T-helper 1 cell (primary cell): ENCODE results near the gene TNFSF12.

Experiments used
- DNase-seq, 5 donors: peaks; one replicate each; pipeline ENCODE4 v3.0.0-alpha.2; 2012 to 2020
- total RNA-seq, 4 donors: gene quantifications; one replicate each; lab custom pipeline; 2026; lab: John Stamatoyannopoulos, UW

TNFSF12 gene, protein sequence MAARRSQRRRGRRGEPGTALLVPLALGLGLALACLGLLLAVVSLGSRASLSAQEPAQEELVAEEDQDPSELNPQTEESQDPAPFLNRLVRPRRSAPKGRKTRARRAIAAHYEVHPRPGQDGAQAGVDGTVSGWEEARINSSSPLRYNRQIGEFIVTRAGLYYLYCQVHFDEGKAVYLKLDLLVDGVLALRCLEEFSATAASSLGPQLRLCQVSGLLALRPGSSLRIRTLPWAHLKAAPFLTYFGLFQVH
- 6.1 to 10.1 (median 6.9) reads per million in 4 donors for total RNA-seq

DNA sequence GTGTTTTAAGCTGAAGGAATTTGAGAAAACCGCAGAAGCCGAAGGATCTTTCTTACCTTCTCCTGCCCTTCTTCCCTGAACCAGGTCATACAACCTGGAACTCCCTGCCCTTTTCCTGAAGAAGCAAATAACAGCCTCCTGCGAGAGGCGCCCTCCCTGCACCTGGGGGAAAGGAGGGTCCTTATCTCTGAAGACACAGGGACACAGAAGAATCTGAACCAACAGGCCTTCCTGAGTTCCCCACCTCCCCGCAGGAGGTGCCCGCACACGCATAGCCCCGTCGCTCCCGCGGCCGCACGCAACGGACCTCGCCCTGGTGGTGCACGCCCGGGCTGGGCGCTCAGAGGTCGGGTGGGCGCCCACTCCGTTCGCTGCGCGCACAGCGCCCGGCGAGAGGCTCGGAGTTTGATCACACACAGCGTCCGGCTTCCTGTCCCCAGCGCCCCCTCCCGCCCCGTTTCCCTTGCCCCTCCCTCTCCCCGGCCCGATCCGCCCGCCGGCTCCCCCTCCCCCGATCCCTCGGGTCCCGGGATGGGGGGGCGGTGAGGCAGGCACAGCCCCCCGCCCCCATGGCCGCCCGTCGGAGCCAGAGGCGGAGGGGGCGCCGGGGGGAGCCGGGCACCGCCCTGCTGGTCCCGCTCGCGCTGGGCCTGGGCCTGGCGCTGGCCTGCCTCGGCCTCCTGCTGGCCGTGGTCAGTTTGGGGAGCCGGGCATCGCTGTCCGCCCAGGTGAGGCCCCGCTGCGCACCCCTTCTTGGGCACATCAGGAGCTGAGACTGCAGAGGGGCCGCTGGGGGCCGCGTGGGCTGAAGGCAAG is at the start of gene TNFSF12:
TNFSF12 (plus strand) TSS at position 474 of the 816 bp plus-strand sequence; CDS start at position 570, 96 bp downstream.
- DNase-seq: peak; percentile 34 to 61 (median 41)

DNA sequence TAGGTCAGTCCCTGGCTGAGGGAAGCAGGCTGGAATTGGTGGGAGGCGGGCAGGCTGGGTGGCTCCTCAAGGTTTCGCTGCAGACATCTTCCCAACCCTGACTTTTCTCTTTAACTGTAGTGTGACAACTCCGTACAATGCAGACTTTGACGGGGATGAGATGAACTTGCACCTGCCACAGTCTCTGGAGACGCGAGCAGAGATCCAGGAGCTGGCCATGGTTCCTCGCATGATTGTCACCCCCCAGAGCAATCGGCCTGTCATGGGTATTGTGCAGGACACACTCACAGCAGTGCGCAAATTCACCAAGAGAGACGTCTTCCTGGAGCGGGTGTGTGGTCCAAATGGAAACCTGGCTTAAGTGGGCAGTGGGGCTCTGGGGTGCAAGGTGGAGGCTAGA is 49.7 kb upstream of the TNFSF12 start:
- DNase-seq: no peak

DNA sequence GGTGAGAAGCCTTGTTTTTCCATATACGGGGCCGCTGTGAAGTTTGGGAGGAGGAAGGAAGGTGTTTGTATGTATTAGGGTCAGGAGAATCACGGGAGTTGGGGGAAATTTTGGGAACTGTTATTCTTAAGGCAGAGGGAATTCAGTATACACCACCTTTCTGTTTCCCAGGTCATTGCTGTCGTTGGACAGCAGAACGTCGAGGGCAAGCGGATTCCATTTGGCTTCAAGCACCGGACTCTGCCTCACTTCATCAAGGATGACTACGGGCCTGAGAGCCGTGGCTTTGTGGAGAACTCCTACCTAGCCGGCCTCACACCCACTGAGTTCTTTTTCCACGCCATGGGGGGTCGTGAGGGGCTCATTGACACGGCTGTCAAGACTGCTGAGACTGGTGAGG is 47.1 kb upstream of the TNFSF12 start:
- no peak for DNase-seq

DNA sequence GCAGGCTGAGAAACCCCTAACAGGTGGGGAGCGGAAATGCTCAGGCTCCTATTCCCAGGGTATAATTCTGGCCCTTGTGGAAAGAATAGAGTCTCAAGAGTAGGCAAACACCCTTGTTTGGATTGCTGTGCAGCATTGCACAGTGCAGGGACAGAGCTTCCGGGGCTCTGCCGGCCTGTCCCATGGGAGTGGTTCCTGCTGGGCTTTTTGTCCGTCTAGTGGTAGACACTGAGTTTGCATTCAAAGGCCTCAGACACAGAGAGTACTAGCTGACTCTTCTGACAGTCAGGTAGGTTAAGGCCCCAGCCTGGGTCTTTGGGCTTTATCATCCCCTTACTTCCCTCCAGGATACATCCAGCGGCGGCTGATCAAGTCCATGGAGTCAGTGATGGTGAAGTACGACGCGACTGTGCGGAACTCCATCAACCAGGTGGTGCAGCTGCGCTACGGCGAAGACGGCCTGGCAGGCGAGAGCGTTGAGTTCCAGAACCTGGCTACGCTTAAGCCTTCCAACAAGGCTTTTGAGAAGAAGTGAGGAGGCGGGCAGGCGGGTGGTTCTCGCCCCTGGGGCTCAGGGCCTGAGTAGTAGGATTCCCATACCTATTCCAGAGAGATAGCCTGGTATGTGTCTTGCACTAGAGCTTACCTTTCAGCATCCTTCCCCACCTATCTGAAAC is 46.5 kb upstream of the TNFSF12 start:
- DNase-seq: no peak

DNA sequence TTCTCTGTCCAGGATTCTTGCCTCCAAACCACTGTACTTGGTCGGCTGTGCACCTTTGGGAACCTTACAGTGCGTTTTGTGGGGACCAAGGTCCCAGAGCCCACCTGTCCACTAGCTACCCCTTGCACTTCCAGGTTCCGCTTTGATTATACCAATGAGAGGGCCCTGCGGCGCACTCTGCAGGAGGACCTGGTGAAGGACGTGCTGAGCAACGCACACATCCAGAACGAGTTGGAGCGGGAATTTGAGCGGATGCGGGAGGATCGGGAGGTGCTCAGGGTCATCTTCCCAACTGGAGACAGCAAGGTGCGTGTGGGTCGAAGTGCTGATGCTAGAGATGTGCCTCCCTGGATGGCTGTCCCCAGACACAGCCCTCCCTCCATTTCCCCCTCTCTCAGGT is 45.9 kb upstream of the TNFSF12 start:
- no peak for DNase-seq

DNA sequence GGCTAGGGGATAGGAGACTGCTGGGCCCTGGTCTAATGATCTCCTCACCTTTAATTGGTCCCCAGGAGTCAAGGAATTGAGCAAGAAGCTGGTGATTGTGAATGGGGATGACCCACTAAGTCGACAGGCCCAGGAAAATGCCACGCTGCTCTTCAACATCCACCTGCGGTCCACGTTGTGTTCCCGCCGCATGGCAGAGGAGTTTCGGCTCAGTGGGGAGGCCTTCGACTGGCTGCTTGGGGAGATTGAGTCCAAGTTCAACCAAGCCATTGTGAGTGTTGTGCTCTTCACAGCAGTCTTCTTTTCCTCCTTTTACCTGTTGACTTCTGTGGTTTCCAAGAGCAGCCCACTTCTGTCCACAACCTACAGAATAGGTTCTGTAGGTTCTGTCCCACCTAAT is 45.3 kb upstream of the TNFSF12 start:
- no peak for DNase-seq

DNA sequence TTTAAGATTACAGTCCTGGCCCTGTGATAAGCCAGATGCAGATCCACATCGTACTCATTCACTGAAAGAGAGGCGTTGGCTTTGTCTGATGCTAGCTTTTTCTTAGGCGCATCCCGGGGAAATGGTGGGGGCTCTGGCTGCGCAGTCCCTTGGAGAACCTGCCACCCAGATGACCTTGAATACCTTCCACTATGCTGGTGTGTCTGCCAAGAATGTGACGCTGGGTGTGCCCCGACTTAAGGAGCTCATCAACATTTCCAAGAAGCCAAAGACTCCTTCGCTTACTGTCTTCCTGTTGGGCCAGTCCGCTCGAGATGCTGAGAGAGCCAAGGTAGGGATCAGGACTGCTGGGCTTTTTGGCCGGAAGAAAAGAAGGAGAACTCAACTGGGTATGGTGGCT is 40.7 kb upstream of the TNFSF12 start:
- DNase-seq: no peak

DNA sequence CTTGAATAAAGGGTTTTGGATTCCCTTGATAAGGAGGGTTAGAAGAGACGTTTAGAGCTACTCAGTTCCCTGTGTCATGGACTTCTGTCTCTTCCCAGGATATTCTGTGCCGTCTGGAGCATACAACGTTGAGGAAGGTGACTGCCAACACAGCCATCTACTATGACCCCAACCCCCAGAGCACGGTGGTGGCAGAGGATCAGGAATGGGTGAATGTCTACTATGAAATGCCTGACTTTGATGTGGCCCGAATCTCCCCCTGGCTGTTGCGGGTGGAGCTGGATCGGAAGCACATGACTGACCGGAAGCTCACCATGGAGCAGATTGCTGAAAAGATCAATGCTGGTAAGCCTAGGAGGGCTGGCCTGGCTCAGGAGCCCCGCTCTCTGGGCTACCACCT is 40.0 kb upstream of the TNFSF12 start:
- DNase-seq: no peak

DNA sequence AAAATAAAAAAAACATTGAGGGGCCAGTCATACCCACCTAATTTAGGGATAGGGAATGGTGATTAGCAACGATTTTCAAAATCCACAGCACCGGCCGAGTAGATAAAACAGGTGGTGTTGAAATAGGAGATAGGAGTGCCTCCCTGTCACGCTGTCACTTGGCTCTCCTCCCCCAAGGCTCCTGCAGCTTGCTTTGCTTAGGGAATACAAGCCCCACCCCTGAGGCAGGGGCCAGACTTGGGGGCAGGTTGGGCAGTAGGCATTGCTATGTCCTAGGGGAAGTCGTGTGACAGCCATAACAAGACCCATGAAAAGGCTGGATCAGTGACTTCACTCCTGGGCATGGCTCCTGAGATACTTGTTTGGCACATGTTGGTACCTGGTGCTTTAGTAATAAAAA is 38.9 kb upstream of the TNFSF12 start:
- DNase-seq: no peak

DNA sequence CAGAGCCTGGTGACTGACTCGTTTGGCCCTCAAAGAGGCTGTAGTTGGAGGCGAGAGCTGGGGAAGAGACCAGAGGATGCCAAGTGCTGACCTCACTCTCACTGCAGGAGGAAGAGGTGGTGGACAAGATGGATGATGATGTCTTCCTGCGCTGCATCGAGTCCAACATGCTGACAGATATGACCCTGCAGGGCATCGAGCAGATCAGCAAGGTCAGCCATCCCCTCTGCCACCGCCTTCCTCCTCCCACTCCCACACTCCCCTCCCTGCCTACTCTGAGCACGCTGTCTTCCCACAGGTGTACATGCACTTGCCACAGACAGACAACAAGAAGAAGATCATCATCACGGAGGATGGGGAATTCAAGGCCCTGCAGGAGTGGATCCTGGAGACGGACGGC is 37.8 kb upstream of the TNFSF12 start:
- DNase-seq: no peak

DNA sequence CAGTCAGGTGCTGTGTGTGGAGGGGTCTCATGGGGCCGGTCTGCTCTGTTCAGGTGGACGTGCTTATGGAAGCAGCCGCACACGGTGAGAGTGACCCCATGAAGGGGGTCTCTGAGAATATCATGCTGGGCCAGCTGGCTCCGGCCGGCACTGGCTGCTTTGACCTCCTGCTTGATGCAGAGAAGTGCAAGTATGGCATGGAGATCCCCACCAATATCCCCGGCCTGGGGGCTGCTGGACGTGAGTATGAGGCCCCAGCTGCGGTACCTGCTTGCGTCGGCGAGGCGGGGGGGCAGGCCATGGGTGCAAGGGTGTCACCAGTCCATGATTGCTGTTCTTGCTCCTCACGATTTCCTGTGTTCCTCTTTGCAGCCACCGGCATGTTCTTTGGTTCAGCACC is 36.8 kb upstream of the TNFSF12 start:
- no peak for DNase-seq

DNA sequence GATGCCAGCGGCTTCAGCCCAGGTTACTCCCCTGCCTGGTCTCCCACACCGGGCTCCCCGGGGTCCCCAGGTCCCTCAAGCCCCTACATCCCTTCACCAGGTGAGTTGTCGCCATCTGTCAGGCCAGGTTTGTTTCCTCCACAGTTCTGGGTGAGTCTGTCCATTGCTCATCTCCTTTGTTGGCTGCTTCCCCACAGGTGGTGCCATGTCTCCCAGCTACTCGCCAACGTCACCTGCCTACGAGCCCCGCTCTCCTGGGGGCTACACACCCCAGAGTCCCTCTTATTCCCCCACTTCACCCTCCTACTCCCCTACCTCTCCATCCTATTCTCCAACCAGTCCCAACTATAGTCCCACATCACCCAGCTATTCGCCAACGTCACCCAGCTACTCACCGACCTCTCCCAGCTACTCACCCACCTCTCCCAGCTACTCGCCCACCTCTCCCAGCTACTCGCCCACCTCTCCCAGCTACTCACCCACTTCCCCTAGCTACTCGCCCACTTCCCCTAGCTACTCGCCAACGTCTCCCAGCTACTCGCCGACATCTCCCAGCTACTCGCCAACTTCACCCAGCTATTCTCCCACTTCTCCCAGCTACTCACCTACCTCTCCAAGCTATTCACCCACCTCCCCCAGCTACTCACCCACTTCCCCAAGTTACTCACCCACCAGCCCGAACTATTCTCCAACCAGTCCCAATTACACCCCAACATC is 35.9 kb upstream of the TNFSF12 start:
- no peak for DNase-seq

DNA sequence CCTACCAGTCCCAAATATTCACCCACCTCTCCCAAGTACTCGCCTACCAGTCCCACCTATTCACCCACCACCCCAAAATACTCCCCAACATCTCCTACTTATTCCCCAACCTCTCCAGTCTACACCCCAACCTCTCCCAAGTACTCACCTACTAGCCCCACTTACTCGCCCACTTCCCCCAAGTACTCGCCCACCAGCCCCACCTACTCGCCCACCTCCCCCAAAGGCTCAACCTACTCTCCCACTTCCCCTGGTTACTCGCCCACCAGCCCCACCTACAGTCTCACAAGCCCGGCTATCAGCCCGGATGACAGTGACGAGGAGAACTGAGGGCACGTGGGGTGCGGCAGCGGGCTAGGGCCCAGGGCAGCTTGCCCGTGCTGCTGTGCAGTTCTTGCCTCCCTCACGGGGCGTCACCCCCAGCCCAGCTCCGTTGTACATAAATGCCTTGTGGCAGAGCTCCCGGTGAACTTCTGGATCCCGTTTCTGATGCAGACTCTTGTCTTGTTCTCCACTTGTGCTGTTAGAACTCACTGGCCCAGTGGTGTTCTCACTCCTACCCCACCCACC is 34.9 kb upstream of the TNFSF12 start:
- DNase-seq: no peak

DNA sequence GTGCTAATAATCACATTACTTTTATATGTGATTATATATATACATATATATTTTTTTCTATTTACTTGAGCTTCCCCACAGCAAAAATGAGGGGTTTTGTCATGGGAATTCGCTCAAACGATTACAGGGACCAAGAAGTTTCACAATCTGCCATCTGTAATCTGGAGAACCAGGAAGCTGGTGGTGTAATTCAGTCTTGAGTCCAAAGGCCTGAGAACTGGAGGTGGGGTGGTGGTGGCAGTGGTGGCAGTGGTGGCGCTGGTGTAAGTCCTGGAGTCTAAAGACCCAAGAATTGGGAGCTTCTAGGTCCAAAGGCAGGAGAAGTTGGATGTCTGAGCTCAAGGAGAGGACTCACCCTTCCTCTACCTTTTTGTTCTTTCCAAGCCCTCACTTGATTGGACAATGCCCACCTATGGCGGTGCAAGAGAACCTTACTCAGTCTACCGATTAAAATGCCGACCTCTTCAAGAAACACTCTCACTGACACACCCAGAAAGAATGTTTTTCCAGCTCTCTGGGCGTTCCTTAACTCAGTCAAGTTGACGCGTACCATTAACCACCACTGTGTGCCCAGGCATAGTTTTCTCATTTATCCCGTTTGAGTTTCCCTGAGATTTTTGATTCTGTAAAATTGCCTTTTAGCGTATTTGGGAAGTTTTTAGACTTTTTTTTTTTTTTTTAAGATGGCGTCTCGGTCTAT is 32.8 kb upstream of the TNFSF12 start:
- no peak for DNase-seq

DNA sequence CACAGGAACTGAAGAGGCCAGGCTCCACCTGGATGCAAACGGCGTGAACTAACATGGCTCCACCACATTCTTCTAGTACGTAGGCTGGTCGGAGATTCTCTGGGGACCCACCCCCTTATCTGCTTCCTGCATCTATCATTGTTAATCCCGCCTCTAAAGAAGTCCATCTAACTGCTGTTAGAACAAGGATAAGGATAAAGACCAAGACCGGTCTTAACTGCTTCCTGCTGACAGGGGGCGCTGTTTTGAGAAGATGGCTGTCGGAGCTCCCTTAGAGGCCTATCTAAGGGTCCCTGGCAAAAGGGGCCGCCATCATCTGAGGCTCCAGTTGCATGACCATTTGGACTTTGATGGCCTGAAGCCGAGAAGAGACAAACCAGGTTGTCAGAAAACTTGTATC is 25.8 kb upstream of the TNFSF12 start:
- peak in 4 of 5 donors; percentile 33 to 52 (median 40) for DNase-seq

DNA sequence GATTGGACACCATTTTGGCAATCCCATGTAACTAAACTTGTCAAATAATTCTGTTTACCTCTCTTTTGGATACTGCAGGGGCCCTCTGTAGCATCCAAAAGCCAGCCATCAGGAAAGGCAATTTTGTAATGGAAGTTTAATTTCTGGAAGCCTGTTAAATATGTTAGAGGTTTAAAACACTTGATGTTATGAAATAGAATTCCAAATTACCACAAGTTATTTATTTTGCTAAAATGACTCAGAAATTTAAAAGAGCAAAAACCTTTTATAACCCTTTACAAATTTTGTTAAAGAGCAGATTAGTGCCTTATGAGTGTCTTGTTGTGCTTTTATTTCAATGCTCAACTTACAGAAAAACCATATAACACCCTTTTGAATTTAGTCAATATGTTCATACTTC is 20.0 kb upstream of the TNFSF12 start:
- DNase-seq: no peak

DNA sequence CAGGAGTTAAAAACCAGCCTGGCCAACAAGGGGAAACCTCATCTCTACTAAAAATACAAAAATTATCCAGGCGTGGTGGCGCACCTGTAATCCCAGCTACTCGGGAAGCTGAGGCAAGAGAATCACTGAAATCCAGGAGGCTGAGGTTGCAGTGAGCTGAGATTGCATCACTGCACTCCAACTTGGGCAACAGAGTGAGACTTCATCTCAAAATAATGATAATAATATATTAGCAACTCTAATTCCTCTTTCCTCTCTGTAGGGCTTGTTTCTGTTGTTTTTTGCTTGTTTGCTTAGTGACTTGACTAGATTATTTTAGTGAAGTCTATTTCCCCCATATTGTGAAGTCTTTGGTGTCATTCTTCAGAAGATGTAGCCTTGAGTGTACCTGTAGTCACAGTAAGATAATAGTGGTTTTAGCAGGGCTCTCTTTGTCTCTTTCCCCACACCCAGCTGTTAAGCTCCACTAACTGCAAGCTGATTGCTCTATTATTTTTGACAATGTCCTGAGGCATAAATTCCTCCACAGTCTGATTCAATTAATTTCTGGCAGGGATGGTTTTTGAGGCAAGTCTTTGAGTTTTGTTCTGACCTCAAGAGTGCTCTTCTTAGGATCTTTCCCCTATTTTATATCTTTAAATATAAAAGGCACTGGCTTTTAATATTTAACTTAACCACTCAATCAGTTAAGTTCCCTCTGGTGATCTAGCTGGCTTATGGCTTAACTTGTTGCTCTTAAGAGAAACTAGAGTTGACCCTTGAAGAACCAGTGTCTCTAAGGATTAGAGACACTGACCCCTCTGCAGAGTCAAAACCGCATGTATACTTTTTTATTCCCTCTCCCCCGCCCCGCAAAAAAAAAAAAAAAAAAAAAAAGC is 18.6 kb upstream of the TNFSF12 start:
- DNase-seq: no peak

DNA sequence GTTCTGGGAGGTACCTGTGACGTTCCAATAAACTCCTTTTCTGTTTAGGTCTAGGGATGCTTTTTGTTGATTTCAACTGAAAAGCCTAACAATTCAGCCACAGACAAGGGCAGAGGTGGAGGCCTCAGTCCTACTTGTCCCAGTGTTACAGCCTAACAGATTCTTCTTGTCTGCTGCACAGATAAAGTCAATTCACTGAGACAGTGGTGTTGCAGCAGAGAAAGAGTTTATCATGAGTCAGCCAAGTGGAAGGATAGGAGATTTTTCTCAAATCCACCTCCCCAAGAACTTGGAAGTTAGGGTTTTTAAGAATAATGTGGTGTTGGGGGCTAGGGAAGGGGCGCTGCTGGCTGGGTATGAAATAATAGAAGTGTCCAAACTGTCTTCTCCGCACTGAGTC is 10.8 kb upstream of the TNFSF12 start:
- DNase-seq: no peak

DNA sequence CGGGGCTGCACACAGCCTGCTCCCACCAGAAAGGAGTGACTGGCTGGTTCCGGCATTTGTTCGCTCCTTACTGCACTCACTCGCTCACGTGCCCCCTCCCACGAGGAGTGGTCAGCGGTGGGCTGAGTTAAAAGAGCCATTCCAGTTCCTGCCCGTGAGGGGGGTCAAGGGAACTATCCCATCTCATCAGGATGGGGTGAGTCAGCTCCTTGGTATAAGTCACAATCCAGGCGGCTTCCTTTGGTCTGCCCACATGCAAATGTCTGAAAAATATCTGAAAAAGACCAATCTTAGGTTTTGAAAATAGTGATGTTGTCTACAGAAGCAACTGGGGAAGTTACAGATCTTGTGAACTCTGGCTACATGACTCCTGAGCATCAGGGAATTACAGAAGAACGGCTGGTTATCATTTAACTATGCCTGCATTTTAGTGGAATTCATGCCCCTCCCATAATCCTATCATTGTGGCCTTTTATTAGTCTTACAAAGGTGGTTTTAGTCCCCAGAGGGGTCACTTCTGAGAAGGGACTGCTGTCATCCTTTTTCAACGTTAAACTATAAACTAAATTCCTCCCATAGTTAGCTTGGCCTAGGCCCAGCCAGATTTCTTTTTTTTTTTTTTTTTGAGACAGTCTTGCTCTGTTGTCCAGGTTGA is 9.8 kb upstream of the TNFSF12 start:
- DNase-seq: no peak

DNA sequence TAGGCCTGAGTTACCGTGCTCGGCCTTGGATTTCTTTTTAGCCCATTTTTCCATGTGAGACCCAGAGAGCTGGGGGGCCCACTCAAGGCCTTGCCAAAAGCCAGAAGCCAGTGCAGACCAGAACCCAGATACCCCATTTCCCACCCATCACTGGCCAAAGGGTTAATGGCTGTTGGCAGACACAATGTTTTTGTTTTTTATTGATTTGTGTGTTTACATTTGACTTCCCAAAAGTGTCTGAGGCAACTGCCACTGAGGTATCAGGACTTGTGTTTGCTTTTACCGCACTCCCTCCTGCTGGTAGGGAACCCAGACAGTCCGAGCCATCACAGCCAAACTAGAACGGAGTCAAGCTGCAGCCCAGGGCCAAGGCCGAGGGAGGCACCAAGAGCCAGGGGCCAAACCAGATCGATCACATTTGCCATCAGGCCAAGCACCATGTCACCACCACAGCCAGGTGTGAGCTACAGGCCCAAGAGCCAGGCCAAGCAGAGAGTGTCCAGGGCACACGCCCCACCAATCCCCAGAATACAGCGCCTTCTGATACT is 7.7 kb upstream of the TNFSF12 start:
- DNase-seq: no peak
